ENCODE data around the gene NUMB. TPM values are rescaled to one million over a fixed set of nuclear protein-coding genes. Genes with fewer than 3 reads are reported as not detected.
A peak's percentile ranks its signal among the peaks of the same experiment; 100 is the strongest.

Gene NUMB
- polyA plus RNA-seq, 1 donor from 2014 or later: 11.5 TPM

DNA sequence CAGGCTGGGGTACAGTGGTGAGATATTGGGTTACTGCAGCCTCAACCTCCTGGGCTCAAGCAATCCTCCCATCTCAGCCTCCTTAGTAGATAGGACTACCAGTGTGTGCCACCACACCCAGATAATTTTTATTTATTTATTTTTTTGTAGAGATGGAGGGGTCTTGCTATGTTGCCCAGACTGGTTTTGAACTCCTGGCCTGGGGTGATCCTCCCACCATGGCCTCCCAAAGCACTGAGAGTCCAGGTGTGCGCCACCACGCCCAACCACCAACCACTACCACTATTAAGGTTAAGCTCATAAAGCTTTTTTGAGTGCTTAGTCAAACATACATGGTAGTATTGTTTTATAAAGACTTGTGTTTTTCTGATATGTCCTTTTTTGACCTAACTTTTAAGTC, 36.2 kb upstream of the NUMB start:
- Histone ChIP-seq H3K36me3 (ENCODE audit: insufficient read depth, low read length) (peaks cover 15% of the 10 kb centered on the region), H4K20me1 (ENCODE audit: insufficient read depth) (no peaks in the 10 kb centered on the region), H3K4me2 (ENCODE audit: low read length) (no peak overlapping the region), H3K9me2 (ENCODE audit: insufficient read depth, low read length) (no peaks in the 10 kb centered on the region), H2AFZ (ENCODE audit: low read depth, low read length) (no peak overlapping the region), H3F3A (ENCODE audit: insufficient read depth, low read length, poor library complexity, severe bottlenecking) (no peaks in the 10 kb centered on the region), H3K9ac (ENCODE audit: low read length) (no peak overlapping the region), H3K27me3 (ENCODE audit: insufficient read depth, low read depth, low read length) (no peaks in the 10 kb centered on the region), H3K79me2 (replicated peaks; ENCODE audit: insufficient read depth, low read length) (peaks cover 16% of the 10 kb centered on the region), H3K4me3 (ENCODE audit: low read length) (no peak overlapping the region), H3K27ac (ENCODE audit: low read length) (no peak overlapping the region), H3K9me3 (ENCODE audit: low read length) (peaks cover 12% of the 10 kb centered on the region)
- no peak for TF ChIP-seq RAD21 (conservative IDR thresholded peaks at IDR 0.05)
- TF ChIP-seq CTCF (IDR thresholded peaks at IDR 0.05; ENCODE audit: poor library complexity, severe bottlenecking): no peak
- TF ChIP-seq, protein P1, sequence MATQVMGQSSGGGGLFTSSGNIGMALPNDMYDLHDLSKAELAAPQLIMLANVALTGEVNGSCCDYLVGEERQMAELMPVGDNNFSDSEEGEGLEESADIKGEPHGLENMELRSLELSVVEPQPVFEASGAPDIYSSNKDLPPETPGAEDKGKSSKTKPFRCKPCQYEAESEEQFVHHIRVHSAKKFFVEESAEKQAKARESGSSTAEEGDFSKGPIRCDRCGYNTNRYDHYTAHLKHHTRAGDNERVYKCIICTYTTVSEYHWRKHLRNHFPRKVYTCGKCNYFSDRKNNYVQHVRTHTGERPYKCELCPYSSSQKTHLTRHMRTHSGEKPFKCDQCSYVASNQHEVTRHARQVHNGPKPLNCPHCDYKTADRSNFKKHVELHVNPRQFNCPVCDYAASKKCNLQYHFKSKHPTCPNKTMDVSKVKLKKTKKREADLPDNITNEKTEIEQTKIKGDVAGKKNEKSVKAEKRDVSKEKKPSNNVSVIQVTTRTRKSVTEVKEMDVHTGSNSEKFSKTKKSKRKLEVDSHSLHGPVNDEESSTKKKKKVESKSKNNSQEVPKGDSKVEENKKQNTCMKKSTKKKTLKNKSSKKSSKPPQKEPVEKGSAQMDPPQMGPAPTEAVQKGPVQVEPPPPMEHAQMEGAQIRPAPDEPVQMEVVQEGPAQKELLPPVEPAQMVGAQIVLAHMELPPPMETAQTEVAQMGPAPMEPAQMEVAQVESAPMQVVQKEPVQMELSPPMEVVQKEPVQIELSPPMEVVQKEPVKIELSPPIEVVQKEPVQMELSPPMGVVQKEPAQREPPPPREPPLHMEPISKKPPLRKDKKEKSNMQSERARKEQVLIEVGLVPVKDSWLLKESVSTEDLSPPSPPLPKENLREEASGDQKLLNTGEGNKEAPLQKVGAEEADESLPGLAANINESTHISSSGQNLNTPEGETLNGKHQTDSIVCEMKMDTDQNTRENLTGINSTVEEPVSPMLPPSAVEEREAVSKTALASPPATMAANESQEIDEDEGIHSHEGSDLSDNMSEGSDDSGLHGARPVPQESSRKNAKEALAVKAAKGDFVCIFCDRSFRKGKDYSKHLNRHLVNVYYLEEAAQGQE (IDR thresholded peaks at IDR 0.05; ENCODE audit: borderline replicate concordance): no peak
- no peak for TF ChIP-seq SMC3 (conservative IDR thresholded peaks at IDR 0.05; ENCODE audit: poor library complexity)
- no peak for TF ChIP-seq EP300 (conservative IDR thresholded peaks at IDR 0.05; ENCODE audit: poor library complexity, severe bottlenecking)
- TF ChIP-seq TAF1 (IDR thresholded peaks at IDR 0.05; ENCODE audit: low read depth): no peak

DNA sequence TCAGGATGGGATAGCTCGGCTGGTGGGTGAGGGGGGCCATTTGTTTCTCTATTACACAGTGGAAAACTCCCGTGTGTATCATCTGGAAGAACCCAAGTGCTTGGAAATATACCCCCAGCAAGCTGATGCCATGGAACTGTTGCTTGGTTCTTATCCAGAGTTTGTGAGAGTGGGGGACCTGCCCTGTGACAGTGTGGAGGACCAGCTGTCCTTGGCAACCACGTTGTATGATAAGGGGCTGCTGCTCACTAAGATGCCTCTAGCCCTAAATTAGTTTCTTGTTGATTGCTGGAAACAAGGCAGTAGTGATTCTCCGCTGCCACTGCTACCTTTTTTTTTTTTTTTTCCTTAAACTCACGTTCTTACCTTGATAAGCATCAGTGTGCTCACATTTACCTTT, 34.3 kb upstream of the NUMB start:
- TF ChIP-seq EZH2 (IDR thresholded peaks at IDR 0.05; ENCODE audit: borderline replicate concordance, insufficient read depth, low read length, poor library complexity, severe bottlenecking): no peak
- TF ChIP-seq, protein P1 (IDR thresholded peaks at IDR 0.05; ENCODE audit: borderline replicate concordance): no peak
- TF ChIP-seq EP300 (conservative IDR thresholded peaks at IDR 0.05; ENCODE audit: poor library complexity, severe bottlenecking): no peak
- TF ChIP-seq POLR2AphosphoS5 (IDR thresholded peaks at IDR 0.05): no peak
- TF ChIP-seq RAD21 (conservative IDR thresholded peaks at IDR 0.05): no peak
- no peak for TF ChIP-seq SMC3 (conservative IDR thresholded peaks at IDR 0.05; ENCODE audit: poor library complexity)
- no peak for TF ChIP-seq CTCF (IDR thresholded peaks at IDR 0.05; ENCODE audit: poor library complexity, severe bottlenecking)
- no peak for TF ChIP-seq TAF1 (IDR thresholded peaks at IDR 0.05; ENCODE audit: low read depth)
- no peak for TF ChIP-seq MXI1 (conservative IDR thresholded peaks at IDR 0.05; ENCODE audit: poor library complexity, severe bottlenecking)
- H3K9me3 ChIP-seq (ENCODE audit: low read length): peaks cover 12% of the 10 kb centered on the region
- H2AFZ ChIP-seq (ENCODE audit: low read depth, low read length): no peak overlapping the region
- H3F3A ChIP-seq (ENCODE audit: insufficient read depth, low read length, poor library complexity, severe bottlenecking): no peaks in the 10 kb centered on the region
- H3K4me2 ChIP-seq (ENCODE audit: low read length): no peak overlapping the region
- no peaks in the 10 kb centered on the region for H4K20me1 ChIP-seq (ENCODE audit: insufficient read depth)
- H3K4me3 ChIP-seq (ENCODE audit: low read length): peak overlapping the region; percentile 92
- H3K9ac ChIP-seq (ENCODE audit: low read length): no peak overlapping the region
- peaks cover 15% of the 10 kb centered on the region for H3K36me3 ChIP-seq (ENCODE audit: insufficient read depth, low read length)
- no peak overlapping the region for H3K27ac ChIP-seq (ENCODE audit: low read length)
- peaks cover 16% of the 10 kb centered on the region for H3K79me2 ChIP-seq (replicated peaks; ENCODE audit: insufficient read depth, low read length)
- no peaks in the 10 kb centered on the region for H3K9me2 ChIP-seq (ENCODE audit: insufficient read depth, low read length)
- H3K27me3 ChIP-seq (ENCODE audit: insufficient read depth, low read depth, low read length): no peaks in the 10 kb centered on the region
